Activated CD4-positive, alpha-beta T cell treated with anti-CD3 and anti-CD28 coated beads, Interleukin-2, amount 10 ng/mL, durations not matched to agents 7 days and 5 days (primary cell): ENCODE measurements around the gene MEF2D. TPM values are rescaled to one million over a fixed set of nuclear protein-coding genes. Genes with fewer than 3 reads are reported as not detected.

Source experiments
- CTCF ChIA-PET: fragments of 350-600 bp; sonication (Branson Sonifier 250); formaldehyde crosslinking; loops from one replicate; lab custom pipeline; 2021; ENCODE audit warnings: antibody characterized with exemption; lab: Charles Lee
- POLR2A ChIA-PET: fragments of 350-600 bp; sonication (Branson Sonifier 250); formaldehyde crosslinking; loops from one replicate; lab custom pipeline; 2021; ENCODE audit warnings: antibody characterized with exemption; lab: Charles Lee
- DNase-seq: peaks from one replicate; pipeline ENCODE4 v3.0.0-alpha.2; 2020
- H3K27ac Mint-ChIP-seq: one replicate; pipeline ENCODE4 v1.8.0; 2021; ENCODE audit warnings: mild to moderate bottlenecking, moderate library complexity, mixed read lengths
- H3K27me3 Mint-ChIP-seq: one replicate; pipeline ENCODE4 v1.8.0; 2021; ENCODE audit warnings: mixed read lengths
- H3K36me3 Mint-ChIP-seq: one replicate; pipeline ENCODE4 v1.8.0; 2021; ENCODE audit warnings: low read depth, mixed read lengths
- H3K4me1 Mint-ChIP-seq: one replicate; pipeline ENCODE4 v1.8.0; 2021; ENCODE audit warnings: mixed read lengths
- H3K4me3 Mint-ChIP-seq: one replicate; pipeline ENCODE4 v1.8.0; 2021; ENCODE audit warnings: mild to moderate bottlenecking, moderate library complexity, mixed read lengths
- H3K9me3 Mint-ChIP-seq: one replicate; pipeline ENCODE4 v1.8.0; 2021; ENCODE audit warnings: mixed read lengths
- total RNA-seq, 2 experiments: library from RNA; stranded (reverse); gene quantifications; one replicate each; pipeline ENCODE4 v1.2.3, GENCODE V29; 2021

The MEF2D gene
- total RNA-seq, 2 experiments from 2014 or later = 34.0 to 39.4 TPM

GRCh38 chr1:156456625-156457465 lies 43.7 kb downstream of the MEF2D start:
- Mint-ChIP-seq H3K4me1 (peaks cover 18% of the 10 kb centered on the region), H3K27me3 (peaks cover 6% of the 10 kb centered on the region), H3K36me3 (no peaks in the 10 kb centered on the region), H3K9me3 (no peaks in the 10 kb centered on the region), H3K27ac (peak overlapping the region; percentile 95), H3K4me3 (peak overlapping the region; percentile 82)
- peak; percentile 96 for DNase-seq
- CTCF ChIA-PET = interaction anchor here (0.5 to 2.7 kb wide), 18 partner anchors 11 to 311 kb away, joined by 3 to 20 read pairs (median 4); partner anchors contain the start of gene MEF2D
- POLR2A ChIA-PET = interaction anchor here (0.5 kb wide), 1 partner anchor 175 kb away, joined by 3 read pairs; no protein-coding TSS in a partner anchor

GRCh38 chr1:156455362-156455761 lies 45.2 kb downstream of the MEF2D start:
- peaks cover 18% of the 10 kb centered on the region for H3K4me1 Mint-ChIP-seq
- H3K27me3 Mint-ChIP-seq = peaks cover 20% of the 10 kb centered on the region
- ChIA-PET CTCF (interaction anchor here (0.6 to 2.0 kb wide), 6 partner anchors 10 to 590 kb away, joined by 3 to 19 read pairs (median 3); no protein-coding TSS in a partner anchor), POLR2A (no interaction called here)
- H3K27ac Mint-ChIP-seq = no peak overlapping the region
- H3K36me3 Mint-ChIP-seq = no peaks in the 10 kb centered on the region
- H3K9me3 Mint-ChIP-seq = no peaks in the 10 kb centered on the region
- no peak for DNase-seq
- H3K4me3 Mint-ChIP-seq = no peak overlapping the region

- H3K36me3 Mint-ChIP-seq = no peaks in the 10 kb centered on the region
- ChIA-PET POLR2A (no interaction called here), CTCF (no interaction called here)
- no peaks in the 10 kb centered on the region for H3K9me3 Mint-ChIP-seq
- H3K4me3 Mint-ChIP-seq = no peak overlapping the region
- H3K4me1 Mint-ChIP-seq = peaks cover 17% of the 10 kb centered on the region
- H3K27ac Mint-ChIP-seq = no peak overlapping the region
- DNase-seq = no peak
- H3K27me3 Mint-ChIP-seq = peaks cover 33% of the 10 kb centered on the region
Measured at GRCh38 chr1:156452907-156453306, 47.7 kb downstream of the MEF2D start.

- no peaks in the 10 kb centered on the region for H3K9me3 Mint-ChIP-seq
- no peak overlapping the region for H3K4me3 Mint-ChIP-seq
Measured at GRCh38 chr1:156451505-156452160, 48.9 kb downstream of the MEF2D start.

GRCh38 chr1:156448134-156448967 lies 52.2 kb downstream of the MEF2D start:
- Mint-ChIP-seq H3K4me1 (peaks cover 8% of the 10 kb centered on the region), H3K4me3 (no peak overlapping the region), H3K27me3 (peaks cover 51% of the 10 kb centered on the region), H3K9me3 (no peaks in the 10 kb centered on the region), H3K27ac (no peak overlapping the region), H3K36me3 (no peaks in the 10 kb centered on the region)
- CTCF ChIA-PET = interaction anchor here (0.6 to 3.7 kb wide), 6 partner anchors 14 to 160 kb away, joined by 3 to 26 read pairs (median 3); partner anchors contain the start of genes CCT3 and TSACC
- DNase-seq = no peak
- POLR2A ChIA-PET = interaction anchor here (0.6 kb wide), 1 partner anchor 63 kb away, joined by 3 read pairs; no protein-coding TSS in a partner anchor

More at GRCh38 chr1:156451505-156452160, 48.9 kb downstream of the MEF2D start:
- ChIA-PET POLR2A (no interaction called here), CTCF (no interaction called here)
- no peak overlapping the region for H3K27ac Mint-ChIP-seq
- H3K27me3 Mint-ChIP-seq = peaks cover 39% of the 10 kb centered on the region
- no peaks in the 10 kb centered on the region for H3K36me3 Mint-ChIP-seq
- peaks cover 7% of the 10 kb centered on the region for H3K4me1 Mint-ChIP-seq
- no peak for DNase-seq

GRCh38 chr1:156445789-156446263 lies 54.7 kb downstream of the MEF2D start:
- H3K27me3 Mint-ChIP-seq = peaks cover 61% of the 10 kb centered on the region
- H3K4me3 Mint-ChIP-seq = no peak overlapping the region
- CTCF ChIA-PET = interaction anchor here (0.6 to 3.0 kb wide), 36 partner anchors 9 to 349 kb away, joined by 3 to 85 read pairs (median 4); partner anchors contain the start of genes GPATCH4 and NAXE
- H3K9me3 Mint-ChIP-seq = no peaks in the 10 kb centered on the region
- POLR2A ChIA-PET = no interaction called here
- H3K4me1 Mint-ChIP-seq = peaks cover 8% of the 10 kb centered on the region
- DNase-seq = peak; percentile 79
- H3K36me3 Mint-ChIP-seq = no peaks in the 10 kb centered on the region
- no peak overlapping the region for H3K27ac Mint-ChIP-seq

GRCh38 chr1:156444407-156445001 lies 56.1 kb downstream of the MEF2D start:
- Mint-ChIP-seq H3K36me3 (no peaks in the 10 kb centered on the region), H3K27ac (no peak overlapping the region), H3K4me3 (no peak overlapping the region), H3K4me1 (peaks cover 8% of the 10 kb centered on the region), H3K9me3 (no peaks in the 10 kb centered on the region), H3K27me3 (peaks cover 69% of the 10 kb centered on the region)
- peak; percentile 21 for DNase-seq
- ChIA-PET CTCF (interaction anchor here (0.6 to 3.0 kb wide), 6 partner anchors 11 to 59 kb away, joined by 3 to 85 read pairs (median 5); no protein-coding TSS in a partner anchor), POLR2A (no interaction called here)

GRCh38 chr1:156443286-156443685 lies 57.3 kb downstream of the MEF2D start:
- H3K27me3 Mint-ChIP-seq = peaks cover 73% of the 10 kb centered on the region
- DNase-seq = no peak

GRCh38 chr1:156440654-156441437 lies 59.7 kb downstream of the MEF2D start:
- ChIA-PET CTCF (interaction anchor here (1.0 to 4.8 kb wide), 2 partner anchors 8 to 55 kb away, joined by 4 to 35 read pairs; no protein-coding TSS in a partner anchor), POLR2A (no interaction called here)
- no peak overlapping the region for H3K27ac Mint-ChIP-seq
- H3K9me3 Mint-ChIP-seq = no peaks in the 10 kb centered on the region
- H3K4me3 Mint-ChIP-seq = no peak overlapping the region
- no peaks in the 10 kb centered on the region for H3K36me3 Mint-ChIP-seq
- peaks cover 28% of the 10 kb centered on the region for H3K4me1 Mint-ChIP-seq
- DNase-seq = no peak
- peaks cover 84% of the 10 kb centered on the region for H3K27me3 Mint-ChIP-seq

More at GRCh38 chr1:156443286-156443685, 57.3 kb downstream of the MEF2D start:
- CTCF ChIA-PET = interaction anchor here (1.2 to 4.8 kb wide), 4 partner anchors 9 to 57 kb away, joined by 3 to 35 read pairs (median 4); no protein-coding TSS in a partner anchor
- H3K4me1 Mint-ChIP-seq = peaks cover 18% of the 10 kb centered on the region
- no peaks in the 10 kb centered on the region for H3K9me3 Mint-ChIP-seq
- H3K27ac Mint-ChIP-seq = peak overlapping the region; percentile 57
- no peaks in the 10 kb centered on the region for H3K36me3 Mint-ChIP-seq
- POLR2A ChIA-PET = no interaction called here
- no peak overlapping the region for H3K4me3 Mint-ChIP-seq

- DNase-seq = no peak
Measured at GRCh38 chr1:156439777-156440183, 60.8 kb downstream of the MEF2D start.

More at GRCh38 chr1:156439777-156440183, 60.8 kb downstream of the MEF2D start:
- Mint-ChIP-seq H3K4me3 (no peak overlapping the region), H3K4me1 (peaks cover 31% of the 10 kb centered on the region), H3K27ac (no peak overlapping the region), H3K27me3 (peaks cover 89% of the 10 kb centered on the region), H3K36me3 (peaks cover 2% of the 10 kb centered on the region), H3K9me3 (no peaks in the 10 kb centered on the region)
- CTCF ChIA-PET = interaction anchor here (4.8 kb wide), 1 partner anchor 54 kb away, joined by 35 read pairs; no protein-coding TSS in a partner anchor
- POLR2A ChIA-PET = no interaction called here
